ENCODE data around the gene ACP2.

ACP2 gene

DNA sequence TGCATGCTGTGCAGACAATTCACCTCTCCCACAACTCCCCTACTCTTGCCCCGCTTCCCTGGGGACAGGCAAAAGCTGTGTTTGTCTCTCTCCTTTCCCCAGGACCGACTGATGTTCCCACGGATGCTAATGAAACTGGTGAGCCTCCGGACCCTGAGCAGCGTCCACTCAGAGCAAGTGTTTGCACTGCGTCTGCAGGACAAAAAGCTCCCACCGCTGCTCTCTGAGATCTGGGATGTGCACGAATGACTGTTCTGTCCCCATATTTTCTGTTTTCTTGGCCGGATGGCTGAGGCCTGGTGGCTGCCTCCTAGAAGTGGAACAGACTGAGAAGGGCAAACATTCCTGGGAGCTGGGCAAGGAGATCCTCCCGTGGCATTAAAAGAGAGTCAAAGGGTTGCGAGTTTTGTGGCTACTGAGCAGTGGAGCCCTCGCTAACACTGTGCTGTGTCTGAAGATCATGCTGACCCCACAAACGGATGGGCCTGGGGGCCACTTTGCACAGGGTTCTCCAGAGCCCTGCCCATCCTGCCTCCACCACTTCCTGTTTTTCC lies 19.9 kb upstream of the ACP2 start:
- DNase-seq = no peak

DNA sequence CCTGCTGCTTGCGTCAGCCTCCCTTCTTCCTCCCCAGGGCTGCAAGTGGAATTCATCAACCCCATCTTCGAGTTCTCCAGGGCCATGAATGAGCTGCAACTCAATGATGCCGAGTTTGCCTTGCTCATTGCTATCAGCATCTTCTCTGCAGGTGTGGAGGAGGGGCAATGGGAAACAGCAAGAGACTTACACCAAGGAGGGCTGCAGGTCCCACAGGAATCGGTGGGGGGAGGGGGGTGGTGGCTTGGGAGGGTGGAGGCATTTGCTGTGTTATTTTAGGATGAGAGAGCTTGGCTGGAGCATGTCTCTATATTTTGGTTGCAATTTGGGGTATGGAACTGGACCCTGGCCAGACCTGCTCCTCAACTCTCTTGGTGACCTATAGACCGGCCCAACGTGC lies 19.3 kb upstream of the ACP2 start:
- no peak for DNase-seq

DNA sequence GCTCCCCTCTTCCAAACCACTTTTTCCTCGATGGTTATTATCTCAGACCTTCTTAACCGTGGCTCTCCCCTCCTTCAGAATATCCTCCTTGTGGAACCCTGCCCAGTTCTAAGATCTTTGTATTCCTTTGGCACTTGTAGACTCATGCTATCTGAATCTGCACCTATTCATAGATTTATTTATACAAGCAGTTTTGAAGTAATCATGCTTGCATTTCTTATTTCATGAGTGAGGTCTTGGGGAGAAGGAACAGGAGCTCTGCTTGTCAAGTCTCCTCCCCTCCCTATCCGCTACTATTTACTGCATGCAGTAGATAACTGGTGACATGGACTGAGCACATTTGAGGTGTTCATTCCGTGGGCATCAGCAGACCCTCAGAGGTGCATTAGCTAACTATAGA lies 15.9 kb upstream of the ACP2 start:
- DNase-seq = no peak

DNA sequence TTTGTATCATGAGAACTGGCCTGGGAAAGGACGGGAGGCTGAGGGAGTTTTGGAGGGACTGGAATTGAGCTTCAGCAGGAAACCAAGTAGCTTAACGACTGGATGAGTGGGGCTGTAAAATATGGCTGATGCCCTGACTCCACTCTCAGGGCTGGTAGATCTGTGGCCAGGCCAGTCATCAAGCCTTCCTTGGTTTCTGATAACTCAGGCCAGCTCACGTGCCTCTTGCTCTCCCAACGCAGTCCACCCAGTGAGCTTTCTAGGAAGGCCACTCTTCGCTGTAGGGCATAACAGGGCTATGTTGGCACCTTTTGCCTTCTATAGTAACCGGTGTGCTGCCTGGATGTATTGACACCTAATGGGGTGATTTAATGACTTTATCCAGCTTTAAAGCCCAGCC lies 15.5 kb upstream of the ACP2 start:
- no peak for DNase-seq

DNA sequence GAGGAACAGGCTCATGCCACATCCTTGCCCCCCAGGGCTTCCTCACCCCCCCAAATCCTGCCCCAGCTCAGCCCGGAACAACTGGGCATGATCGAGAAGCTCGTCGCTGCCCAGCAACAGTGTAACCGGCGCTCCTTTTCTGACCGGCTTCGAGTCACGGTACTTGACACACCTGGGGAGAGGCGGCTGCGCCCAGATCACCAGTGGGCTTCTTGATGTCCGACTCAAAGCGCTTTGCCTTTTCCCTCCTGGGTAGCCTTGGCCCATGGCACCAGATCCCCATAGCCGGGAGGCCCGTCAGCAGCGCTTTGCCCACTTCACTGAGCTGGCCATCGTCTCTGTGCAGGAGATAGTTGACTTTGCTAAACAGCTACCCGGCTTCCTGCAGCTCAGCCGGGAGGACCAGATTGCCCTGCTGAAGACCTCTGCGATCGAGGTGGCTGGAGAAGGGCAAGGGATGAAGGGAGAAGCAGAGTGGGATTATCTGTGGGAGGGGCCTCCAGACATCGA lies 12.7 kb upstream of the ACP2 start:
- no peak for DNase-seq

DNA sequence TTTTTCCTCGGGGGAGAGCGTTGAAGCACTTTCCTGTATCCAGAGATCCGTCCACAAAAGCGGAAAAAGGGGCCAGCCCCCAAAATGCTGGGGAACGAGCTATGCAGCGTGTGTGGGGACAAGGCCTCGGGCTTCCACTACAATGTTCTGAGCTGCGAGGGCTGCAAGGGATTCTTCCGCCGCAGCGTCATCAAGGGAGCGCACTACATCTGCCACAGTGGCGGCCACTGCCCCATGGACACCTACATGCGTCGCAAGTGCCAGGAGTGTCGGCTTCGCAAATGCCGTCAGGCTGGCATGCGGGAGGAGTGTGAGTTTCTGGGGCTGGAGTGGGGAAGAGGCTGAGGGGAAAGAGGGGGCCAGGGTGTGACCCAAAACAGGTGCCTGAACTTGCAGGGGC lies 11.8 kb upstream of the ACP2 start:
- DNase-seq = no peak

DNA sequence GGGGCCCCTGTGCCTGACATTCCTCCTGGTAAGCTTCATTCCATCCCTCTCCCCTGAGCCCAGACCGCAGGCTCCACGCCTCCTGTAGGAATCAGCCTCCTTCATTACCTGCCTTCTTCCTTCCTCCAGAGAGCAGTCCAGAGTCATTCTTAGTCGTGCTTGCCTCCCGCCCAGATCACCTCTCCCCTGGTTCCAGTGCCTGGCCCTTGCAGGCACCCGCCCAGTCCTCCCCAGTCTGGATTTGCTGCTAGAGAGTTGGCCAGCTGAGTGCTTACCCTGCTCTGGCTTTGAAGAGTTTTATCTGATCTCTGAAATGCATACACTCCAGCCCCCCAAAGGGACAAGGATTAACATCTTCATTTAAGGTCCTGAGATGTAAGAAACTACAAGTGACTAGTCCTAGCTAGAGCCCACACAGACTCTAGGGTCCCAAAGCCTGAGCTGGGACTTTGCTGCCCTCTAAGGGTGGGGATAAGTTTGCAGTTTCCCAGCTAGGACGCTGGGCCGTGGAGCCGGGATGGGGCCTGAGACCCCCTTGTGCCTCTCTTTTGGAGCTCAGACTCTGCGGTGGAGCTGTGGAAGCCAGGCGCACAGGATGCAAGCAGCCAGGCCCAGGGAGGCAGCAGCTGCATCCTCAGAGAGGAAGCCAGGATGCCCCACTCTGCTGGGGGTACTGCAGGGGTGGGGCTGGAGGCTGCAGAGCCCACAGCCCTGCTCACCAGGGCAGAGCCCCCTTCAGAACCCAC lies 10.8 kb upstream of the ACP2 start:
- DNase-seq = peak; percentile 12

DNA sequence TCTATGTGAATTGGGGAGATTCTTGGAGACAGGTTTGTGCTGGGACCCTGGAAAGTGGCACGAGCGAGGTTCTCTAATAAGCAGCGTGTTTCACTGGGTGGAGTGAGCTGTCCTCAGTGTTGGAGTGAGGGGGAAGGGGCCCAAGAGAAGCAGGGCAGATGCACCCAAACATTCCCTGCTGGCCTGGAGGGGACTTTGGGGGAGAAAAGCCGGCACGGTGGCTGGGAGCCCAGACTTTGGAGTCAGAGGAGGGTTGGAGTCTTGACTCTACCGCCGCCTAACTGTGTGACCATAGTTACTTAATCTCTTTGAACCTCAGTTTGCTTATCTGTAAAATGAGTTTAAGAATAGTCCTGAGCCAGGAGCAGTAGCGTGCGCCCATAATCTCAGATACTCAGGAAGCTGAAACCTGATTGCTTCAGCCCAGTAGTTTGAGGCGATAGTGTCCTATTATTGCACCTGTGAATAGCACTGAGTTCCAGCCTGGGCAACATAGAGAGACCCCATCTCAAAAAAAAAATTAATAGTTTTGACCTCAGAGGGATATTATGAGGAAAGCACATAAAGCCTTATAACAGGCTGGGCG lies 9.8 kb upstream of the ACP2 start:
- no peak for DNase-seq

DNA sequence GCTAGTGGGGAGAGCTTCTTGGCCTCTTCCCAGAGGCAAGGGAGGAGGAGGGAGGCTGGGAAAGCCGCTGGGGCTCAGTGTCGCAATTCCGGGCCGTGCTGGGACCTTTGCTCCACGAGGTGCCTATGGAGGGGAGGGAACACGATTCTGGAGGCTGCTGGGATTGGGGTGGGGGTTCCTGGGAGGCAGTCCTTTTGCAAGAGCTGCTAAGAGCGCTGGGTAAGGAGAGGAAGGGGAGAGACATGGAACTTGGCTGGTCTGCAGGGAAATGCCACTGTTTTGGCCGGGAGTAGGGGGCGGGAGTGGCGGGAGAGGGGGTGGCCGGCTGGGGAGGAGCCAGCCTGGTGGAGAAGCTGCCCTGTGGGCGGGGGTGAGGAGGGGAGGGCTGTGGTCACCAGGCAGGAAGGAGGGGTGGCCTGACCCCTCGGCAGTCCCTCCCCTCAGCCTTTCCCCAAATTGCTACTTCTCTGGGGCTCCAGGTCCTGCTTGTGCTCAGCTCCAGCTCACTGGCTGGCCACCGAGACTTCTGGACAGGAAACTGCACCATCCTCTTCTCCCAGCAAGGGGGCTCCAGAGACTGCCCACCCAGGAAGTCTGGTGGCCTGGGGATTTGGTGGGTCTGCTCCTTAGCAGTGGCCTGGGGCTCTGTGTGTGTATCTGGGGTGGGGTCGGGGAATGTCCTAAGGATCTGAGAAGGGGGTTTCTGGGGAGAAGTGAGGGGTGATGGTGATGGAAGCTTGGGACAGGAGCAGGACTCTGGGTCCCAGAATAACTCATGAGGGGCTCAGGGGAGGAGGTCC lies 9.1 kb upstream of the ACP2 start, which contains the start of gene NR1H3:
TSS of gene NR1H3 (plus strand) at position 480 of the 800 bp plus-strand sequence. CDS start 1,221 bp downstream, outside the sequence.
- no peak for DNase-seq

DNA sequence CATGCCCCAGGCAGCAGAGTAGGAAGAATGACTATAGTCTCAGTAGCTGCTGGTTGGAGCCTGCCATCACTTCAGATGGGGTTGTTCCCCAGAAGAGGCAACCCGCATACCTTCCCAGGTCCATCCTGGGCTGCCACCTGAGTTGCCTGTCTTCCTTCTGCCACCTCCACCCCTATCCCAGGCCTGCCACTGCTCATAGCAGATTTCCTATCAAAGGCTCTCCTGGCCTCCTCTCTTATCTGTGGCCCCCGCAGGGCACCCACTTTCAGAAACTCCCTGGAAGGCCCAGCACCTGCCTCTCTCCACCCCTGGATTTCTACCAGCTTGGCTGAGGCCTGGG lies 8.5 kb upstream of the ACP2 start:
- no peak for DNase-seq

DNA sequence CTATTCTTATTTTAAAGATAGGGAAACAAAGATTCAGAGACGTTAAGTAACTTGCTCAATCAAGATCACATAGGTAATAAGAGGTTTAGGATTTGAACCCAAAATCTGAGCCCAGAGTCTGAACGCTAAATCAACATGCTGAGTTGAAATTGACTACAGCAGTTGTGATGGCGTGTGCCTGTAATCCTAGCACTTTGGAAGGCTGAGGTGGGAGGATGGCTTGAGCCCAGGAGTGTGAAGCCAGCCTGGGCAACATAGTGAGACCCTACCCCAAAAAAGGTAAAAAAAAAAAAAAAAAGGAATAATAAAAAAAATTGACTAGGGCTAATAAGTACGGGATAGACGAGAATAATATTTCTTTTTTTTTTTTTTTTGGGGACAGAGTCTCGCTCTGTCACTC lies 7.8 kb upstream of the ACP2 start:
- DNase-seq = no peak

DNA sequence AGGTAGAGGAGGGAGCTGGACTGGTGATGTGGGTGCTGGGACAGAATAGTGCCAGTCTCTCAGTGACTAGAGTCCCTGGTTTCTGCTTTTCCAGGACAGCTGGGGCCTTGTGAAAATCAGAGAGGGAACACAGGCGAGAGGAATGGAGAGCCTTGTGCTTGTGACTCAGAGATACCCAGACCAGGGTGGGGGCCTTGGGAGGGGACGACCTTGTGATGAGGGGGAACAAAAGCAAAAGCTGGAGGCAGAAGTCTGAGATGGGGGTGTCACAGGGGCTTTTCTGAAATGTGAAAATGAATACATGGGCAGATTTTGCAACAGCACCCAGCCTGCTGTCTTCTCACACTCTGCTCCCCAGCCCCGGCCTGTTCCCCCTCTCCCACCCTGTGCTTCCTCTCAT lies 5.8 kb upstream of the ACP2 start:
- DNase-seq = no peak

DNA sequence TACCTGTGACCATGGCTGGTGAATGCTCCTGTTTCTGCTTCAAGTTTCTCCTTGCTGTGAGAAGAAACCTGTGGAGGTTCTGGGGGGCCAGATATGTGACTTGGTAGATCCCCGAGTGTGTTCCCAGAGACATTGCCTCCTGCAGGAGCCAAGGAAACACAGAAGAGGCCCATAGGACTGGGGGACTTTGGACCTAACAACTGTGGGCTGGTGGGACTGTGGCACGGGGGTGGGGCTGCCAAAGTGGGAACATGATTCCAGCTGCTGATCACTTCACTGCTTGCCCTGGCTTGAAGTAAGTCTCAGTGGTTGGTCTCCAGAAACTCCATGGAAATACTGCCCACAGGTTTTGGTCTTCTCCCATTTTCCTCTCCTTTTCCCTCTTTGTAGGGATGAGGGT lies 5.0 kb upstream of the ACP2 start:
- no peak for DNase-seq

DNA sequence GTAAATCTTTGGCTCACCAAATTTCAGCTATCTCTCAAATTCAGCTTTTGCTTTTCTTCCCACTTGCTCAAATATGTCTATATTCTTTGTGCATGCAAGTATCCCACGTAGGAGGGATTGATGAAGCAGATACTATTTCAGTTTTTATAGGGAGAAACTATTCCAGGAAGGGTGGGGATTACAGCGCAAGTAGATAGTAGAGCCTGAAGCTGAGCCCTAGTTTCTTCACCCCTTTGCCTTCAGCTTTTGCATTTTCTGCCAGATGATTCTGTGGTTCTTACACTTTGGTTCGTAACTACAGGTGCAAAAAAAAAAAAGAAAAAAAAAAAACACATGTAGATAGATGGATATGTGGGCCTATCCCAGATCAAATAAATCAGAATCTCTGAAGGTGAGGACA lies 3.1 kb upstream of the ACP2 start:
- no peak for DNase-seq

DNA sequence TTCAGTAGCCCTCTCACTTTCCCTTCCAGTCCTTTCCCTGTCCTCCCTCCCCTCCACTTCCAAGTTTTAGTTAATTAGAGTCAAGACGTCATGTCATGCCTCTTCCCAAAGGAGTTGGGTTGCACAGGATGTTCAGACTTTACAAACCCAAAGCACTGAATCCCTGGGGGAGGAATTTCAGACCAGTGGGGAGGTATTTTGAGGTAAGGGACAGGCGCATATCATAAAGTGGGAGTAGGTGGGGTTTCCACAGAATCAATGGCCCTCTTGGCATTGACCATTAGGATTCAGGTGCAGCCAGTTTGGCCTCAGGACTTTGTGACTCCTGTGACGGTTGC lies 733 bp upstream of the ACP2 start:
- no peak for DNase-seq

DNA sequence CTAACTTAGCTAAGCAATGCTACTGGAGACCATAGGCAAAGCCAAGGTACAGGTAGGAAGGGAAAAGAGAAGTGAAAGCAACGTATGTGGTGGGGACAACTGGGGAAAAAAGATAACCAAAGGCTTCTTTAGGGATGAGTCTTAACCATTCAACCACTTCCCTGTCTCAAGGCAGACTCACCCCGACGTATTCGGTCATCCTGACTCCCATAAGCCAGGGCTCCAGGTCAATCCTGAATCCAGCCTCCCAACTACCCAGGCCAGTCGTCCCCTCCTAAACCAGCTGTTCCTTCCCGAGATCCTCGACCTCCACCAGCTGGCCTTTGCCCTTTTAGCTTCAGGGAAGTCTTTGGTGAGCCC lies 330 bp downstream of the ACP2 start:
- DNase-seq = no peak

DNA sequence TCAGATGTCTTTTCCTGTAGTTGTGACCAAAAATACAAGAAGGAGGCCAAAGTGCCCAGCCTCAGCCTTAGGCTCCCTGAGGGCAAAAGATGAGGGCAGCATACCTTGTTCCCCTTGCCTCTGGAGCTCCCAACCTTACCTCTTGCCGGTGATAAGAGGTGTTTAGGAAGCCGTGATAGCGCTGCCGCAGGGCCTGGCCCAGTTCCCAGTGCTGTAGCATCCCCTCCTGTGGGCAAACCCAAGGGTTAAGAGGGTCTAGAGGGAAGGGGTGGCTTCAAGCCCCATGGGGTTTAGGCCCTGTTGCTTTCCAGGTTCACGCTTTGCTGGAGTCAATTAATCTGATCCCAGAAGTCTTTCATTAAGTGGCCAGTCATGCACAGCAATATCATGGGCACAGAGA lies 1.1 kb downstream of the ACP2 start:
- no peak for DNase-seq

DNA sequence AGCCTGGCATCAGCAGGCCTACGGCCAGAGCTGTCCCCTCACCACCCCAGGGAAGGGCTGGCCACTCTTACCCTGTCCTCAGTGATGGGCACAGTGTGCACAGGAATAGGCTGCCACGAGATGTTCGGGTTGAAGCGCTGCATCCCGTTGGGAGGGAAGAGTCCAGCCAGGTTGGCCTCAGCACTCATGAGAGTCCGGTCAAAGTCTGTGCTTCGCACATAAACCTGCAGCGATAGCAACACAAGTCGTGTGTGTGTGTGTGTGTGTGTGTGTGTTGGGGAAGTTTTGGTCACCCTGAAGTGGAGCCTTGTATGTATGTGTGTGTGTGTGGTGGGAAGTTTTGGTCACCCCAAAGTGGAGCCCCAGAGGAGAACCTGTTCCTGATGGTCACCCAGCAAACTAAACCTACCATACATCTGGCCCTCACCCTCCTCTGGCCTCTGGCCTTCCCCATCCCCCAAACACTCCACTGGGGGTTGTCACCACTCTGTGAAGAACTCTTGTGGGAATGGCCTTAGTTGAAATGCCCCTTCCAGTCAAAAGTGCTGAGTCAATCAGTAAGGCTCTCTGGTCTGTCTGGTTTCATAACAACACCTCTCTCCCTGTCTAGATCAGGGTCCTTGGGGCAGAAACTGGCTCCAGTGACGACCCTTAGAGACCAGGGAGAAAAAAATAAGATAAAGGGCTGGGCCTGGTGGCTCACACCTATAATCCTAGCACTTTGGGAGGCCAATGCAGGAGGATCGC lies 2.8 kb downstream of the ACP2 start:
- no peak for DNase-seq

DNA sequence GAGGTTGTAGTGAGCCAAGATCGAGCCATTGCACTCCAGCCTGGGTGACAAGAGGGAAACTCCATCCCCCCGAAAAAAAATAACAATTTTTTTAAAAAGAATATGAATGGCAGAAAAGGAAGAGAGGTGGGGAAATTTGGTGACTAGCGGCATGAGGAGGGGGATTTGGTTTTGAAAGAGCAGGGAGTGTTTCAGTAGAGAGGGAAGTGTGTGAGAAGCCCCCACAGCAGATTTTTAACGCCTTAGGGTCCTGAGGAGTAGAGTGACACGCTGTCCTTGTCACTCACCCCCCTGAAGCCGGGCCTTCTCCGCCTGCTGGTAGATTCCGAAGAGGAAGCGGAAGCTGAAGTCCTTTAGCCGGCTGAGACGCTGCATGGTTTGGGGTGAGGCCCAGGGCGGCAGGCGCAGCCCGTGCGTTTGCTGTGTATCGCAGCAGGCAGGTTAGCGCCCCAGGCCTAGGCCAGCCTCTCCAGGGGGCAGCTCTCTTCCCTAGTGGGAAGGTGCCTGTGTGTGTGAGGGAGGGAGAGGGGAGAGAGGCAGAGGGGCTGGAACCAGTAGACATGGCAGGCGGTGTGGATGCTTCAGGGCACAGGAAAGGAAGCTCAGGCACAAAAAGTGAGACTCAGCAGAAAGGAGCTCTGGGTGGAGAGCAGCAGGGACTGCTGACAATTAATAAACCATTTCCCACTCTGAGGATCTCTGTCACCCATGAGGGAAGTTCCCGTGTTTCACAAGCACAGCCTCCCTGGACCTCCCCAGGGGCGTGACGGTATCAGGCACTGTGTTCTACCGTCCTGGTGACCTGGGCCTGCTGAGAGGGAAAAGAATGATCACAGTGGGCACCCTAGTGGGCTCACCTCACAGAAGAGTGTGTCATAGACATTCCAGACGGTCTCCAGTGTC lies 3.9 kb downstream of the ACP2 start:
- DNase-seq = no peak

DNA sequence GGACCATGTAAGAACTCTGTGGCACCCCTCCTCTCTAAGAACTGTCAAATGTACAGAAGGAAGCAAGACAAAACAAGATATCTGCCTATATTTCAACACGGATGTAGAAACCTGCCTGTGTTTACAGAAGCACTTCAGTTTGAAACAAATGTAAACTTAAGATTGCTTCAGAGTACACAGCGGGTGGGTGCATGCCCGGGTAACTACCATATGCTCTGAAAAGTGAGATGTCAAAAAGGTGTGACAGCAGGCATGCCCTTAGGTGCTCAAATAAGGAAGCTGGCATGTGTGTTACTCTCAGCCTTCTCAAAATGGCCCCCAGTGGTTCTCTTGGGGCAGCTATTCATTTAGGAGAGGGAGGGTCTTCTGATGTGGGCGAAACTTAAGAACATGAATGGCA lies 5.2 kb downstream of the ACP2 start:
- DNase-seq = no peak

DNA sequence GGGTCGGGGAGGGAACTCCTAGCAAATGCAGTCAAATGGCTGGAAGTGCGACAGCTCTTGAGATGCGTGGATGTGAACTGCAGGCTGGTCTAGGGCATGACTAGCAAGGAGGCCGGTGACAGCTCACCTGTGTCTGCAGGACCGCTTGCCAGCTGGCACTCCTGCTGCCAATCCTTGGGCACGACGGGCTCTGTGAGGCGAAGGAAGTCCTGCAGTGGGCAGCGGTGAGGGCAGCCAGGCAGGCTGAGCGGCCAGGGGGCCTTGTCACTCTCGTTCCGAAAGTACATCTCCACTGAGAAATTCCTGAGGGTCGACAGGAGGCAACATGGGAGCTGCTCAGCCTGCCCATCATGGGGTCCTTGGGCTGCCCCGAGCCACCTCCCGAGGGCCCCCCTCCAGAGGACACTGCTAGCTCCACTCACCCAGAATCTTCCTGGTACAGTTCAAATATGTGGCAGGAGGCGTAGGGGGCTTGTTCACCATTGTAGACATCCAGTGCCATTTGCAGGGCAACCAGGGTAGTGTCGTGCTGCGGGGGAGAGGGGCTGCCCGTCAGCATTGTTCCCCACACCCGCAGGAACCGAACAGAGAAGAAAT lies 5.9 kb downstream of the ACP2 start:
- no peak for DNase-seq

DNA sequence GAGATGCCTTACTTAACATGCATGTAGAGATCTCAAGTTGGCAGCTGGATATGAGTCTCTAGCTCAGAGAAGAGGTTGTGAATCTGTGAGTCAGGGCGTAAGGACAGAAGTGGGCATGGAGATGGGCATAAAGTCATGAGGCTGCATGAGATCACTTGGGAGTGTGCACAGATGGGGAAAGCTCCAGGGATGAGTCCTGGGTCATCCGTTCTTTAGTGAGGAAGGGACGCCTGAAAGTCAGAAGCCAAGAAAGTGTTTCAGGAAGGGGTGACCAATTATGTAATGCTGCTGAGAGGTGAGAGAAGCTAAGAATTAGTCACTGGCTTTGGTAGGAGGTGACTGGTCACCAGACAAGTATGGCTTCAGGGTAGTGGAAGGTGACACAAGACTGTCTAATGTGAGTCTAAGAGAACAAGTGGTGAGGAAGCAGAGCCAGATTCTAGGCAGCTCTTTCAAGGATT lies 6.7 kb downstream of the ACP2 start:
- no peak for DNase-seq

Measured in KG1 (cell line).